Testis (tissue), 3 donors: Measurements from ENCODE around the gene TEX14. TPM values are rescaled to one million over a fixed set of nuclear protein-coding genes. Genes with fewer than 3 reads are reported as not detected.
"Not testable (repeated sequence)": the region's sequence is repeated elsewhere in the genome, so short reads cannot be mapped to it uniquely, and the experiment has no call there.

Experiments used
- DNase-seq: peaks from one replicate; pipeline ENCODE4 v3.0.0-alpha.2; 2019
- H3K27ac ChIP-seq, 2 donors: fragments of 200-600 bp; sonication (generic); one replicate each; pipeline ENCODE4 v1.5.1; 2019
- H3K27me3 ChIP-seq: fragments of 200-600 bp; sonication (generic); one replicate; pipeline ENCODE4 v1.5.1; 2019
- H3K36me3 ChIP-seq: fragments of 200-600 bp; sonication (generic); one replicate; pipeline ENCODE4 v1.5.1; 2017; ENCODE audit warnings: low read depth; ENCODE audit errors: missing control alignments
- H3K4me1 ChIP-seq: fragments of 200-600 bp; sonication (generic); one replicate; pipeline ENCODE4 v1.5.1; 2019
- H3K4me3 ChIP-seq, 2 donors: fragments of 200-600 bp; sonication (generic); one replicate each; pipeline ENCODE4 v1.5.1; 2017 to 2019
- H3K9me3 ChIP-seq: fragments of 200-600 bp; sonication (generic); one replicate; pipeline ENCODE4 v1.5.1; 2017
- CTCF ChIP-seq, 3 experiments: fragments of 450-650 bp in 2 of 3; fragments of 200-600 bp in 1 of 3; sonication (generic) in 1 of 3; IDR thresholded peaks; one replicate each; pipeline ENCODE4 v1.5.1; 2016 to 2019; ENCODE audit warnings: antibody characterized with exemption in 3 of 3, mild to moderate bottlenecking in 2 of 3, moderate library complexity in 1 of 3
- POLR2A ChIP-seq: fragments of 450-650 bp; IDR thresholded peaks from one replicate; pipeline ENCODE4 v1.6.1; 2017; ENCODE audit warnings: antibody characterized with exemption, mild to moderate bottlenecking, moderate library complexity
- WGBS, 2 donors: methylation state at CpG; one replicate each; pipeline ENCODE4 v1.1.5; 2018; 5-methylcytosine and 5-hydroxymethylcytosine counted together
- intact Hi-C: fragments of 100-400 bp; cut with DNase I; formaldehyde crosslinking; loops from one replicate; pipeline ENCODE4 v1.15.1; 2023; ENCODE audit warnings: low total_unique reads
- polyA plus RNA-seq: library from polyadenylated mRNA; stranded (reverse); fragments of 350-450 nt; fragmentation: Illumina TruSeq; extraction: RNeasy Lipid Tissue Mini Kit (QIAGEN cat#74804); gene quantifications from one replicate; pipeline ENCODE4 v1.2.3, GENCODE V29; 2014; ENCODE audit warnings: low read depth, low replicate concordance; ENCODE audit not compliant: insufficient read depth
- total RNA-seq, 2 donors: library from RNA; depleted of rRNA; stranded (reverse); fragments of >200 nt; gene quantifications; one replicate each; pipeline ENCODE4 v1.2.3, GENCODE V29; 2016

The TEX14 gene
- total and polyA plus RNA-seq, 3 donors from 2014 or later: 27.7 to 96.5 (median 37.2) TPM

GRCh38 chr17:58684003-58684402 is 7.8 kb downstream of the TEX14 start:
- DNase-seq: no peak
- intact Hi-C loops: no loop called here
- no peak for TF ChIP-seq CTCF (IDR thresholded peaks at IDR 0.05)
- TF ChIP-seq POLR2A: no peak
- H3K9me3 ChIP-seq: no peaks in the 10 kb centered on the region
- no peaks in the 10 kb centered on the region for H3K4me1 ChIP-seq
- no peak overlapping the region for H3K27ac ChIP-seq
- no peaks in the 10 kb centered on the region for H3K27me3 ChIP-seq
- no peak overlapping the region for H3K4me3 ChIP-seq
- no peaks in the 10 kb centered on the region for H3K36me3 ChIP-seq
- WGBS, 2 donors: 82 to 84% methylated on average over 10 of the region's 10 CpGs

- DNase-seq: no peak
- no peaks in the 10 kb centered on the region for H3K4me1 ChIP-seq
- H3K4me3 ChIP-seq: no peak overlapping the region
- TF ChIP-seq CTCF (IDR thresholded peaks at IDR 0.05) (no peak), POLR2A (no peak)
- H3K9me3 ChIP-seq: no peaks in the 10 kb centered on the region
- H3K27ac ChIP-seq: no peak overlapping the region
- 90 to 92% methylated on average over 6 of the region's 6 CpGs for WGBS, 2 donors
- H3K36me3 ChIP-seq: no peaks in the 10 kb centered on the region
- intact Hi-C loops: no loop called here
- no peaks in the 10 kb centered on the region for H3K27me3 ChIP-seq
Measured at GRCh38 chr17:58680038-58680369, 11.8 kb downstream of the TEX14 start.

- Histone ChIP-seq H3K36me3 (no peaks in the 10 kb centered on the region), H3K4me1 (no peaks in the 10 kb centered on the region), H3K9me3 (no peaks in the 10 kb centered on the region), H3K4me3 (no peak overlapping the region), H3K27me3 (no peaks in the 10 kb centered on the region), H3K27ac (no peak overlapping the region)
- WGBS, 2 donors: 58 to 68% methylated on average over 12 of the region's 12 CpGs
- intact Hi-C loops: no loop called here
- DNase-seq: no peak
- no peak for TF ChIP-seq CTCF (IDR thresholded peaks at IDR 0.05)
Measured at GRCh38 chr17:58679263-58680037, 12.4 kb downstream of the TEX14 start.

GRCh38 chr17:58678287-58678686 is 13.6 kb downstream of the TEX14 start:
- H3K27ac ChIP-seq, H3K36me3 ChIP-seq, H3K27me3 ChIP-seq, H3K9me3 ChIP-seq, DNase-seq, H3K4me3 ChIP-seq, H3K4me1 ChIP-seq, intact Hi-C loops: not testable (repeated sequence)
- 94% methylated on average over 5 of the region's 5 CpGs for WGBS, 2 donors

GRCh38 chr17:58677194-58677880 is 14.5 kb downstream of the TEX14 start:
- intact Hi-C loops: no loop called here
- Histone ChIP-seq H3K4me1 (no peaks in the 10 kb centered on the region), H3K27me3 (no peaks in the 10 kb centered on the region), H3K36me3 (no peaks in the 10 kb centered on the region), H3K4me3 (no peak overlapping the region), H3K9me3 (no peaks in the 10 kb centered on the region), H3K27ac (no peak overlapping the region)
- no peak for DNase-seq
- 73 to 77% methylated on average over 4 of the region's 4 CpGs for WGBS, 2 donors
- TF ChIP-seq CTCF (IDR thresholded peaks at IDR 0.05) (no peak), POLR2A (no peak)
